GM23338 (cell line): ENCODE measurements around the gene USP30. TPM values are rescaled to one million over a fixed set of nuclear protein-coding genes. Genes with fewer than 3 reads are reported as not detected.

ENCODE experiments used
- ATAC-seq: fragments of 200-7000 bp; cut with Tn5 transposase; 3 replicates; pipeline ENCODE4 v1.9.1; 2020
- DNase-seq: peaks from one replicate; pipeline ENCODE4 v3.0.0-alpha.2; 2015; ENCODE audit warnings: low spot score
- H2AFZ ChIP-seq: fragments of 200-600 bp; sonication (generic); 2 replicates; pipeline ENCODE4 v1.8.0; 2016; ENCODE audit warnings: antibody characterized with exemption, mild to moderate bottlenecking, moderate library complexity
- H3F3A ChIP-seq: fragments of 200-600 bp; sonication (generic); replicated peaks from 2 replicates; pipeline ENCODE4 v1.8.0; 2017; ENCODE audit warnings: antibody characterized with exemption, mixed run types, low read depth
- H3K27ac ChIP-seq: fragments of 200-600 bp; sonication (generic); 2 replicates; pipeline ENCODE4 v1.6.1; 2016; ENCODE audit warnings: low read depth
- H3K27me3 ChIP-seq: fragments of 200-600 bp; sonication (generic); 2 replicates; pipeline ENCODE4 v1.8.0; 2016; ENCODE audit warnings: mild to moderate bottlenecking, mixed run types, moderate library complexity; ENCODE audit not compliant: insufficient read depth
- H3K36me3 ChIP-seq: fragments of 200-600 bp; sonication (generic); 2 replicates; pipeline ENCODE4 v1.8.0; 2016; ENCODE audit warnings: mild to moderate bottlenecking; ENCODE audit not compliant: insufficient read depth
- H3K4me1 ChIP-seq: fragments of 200-600 bp; sonication (generic); 2 replicates; pipeline ENCODE4 v1.8.0; 2016; ENCODE audit warnings: mild to moderate bottlenecking, moderate library complexity; ENCODE audit not compliant: insufficient read depth
- H3K4me2 ChIP-seq: fragments of 200-600 bp; sonication (generic); 2 replicates; pipeline ENCODE4 v1.7.1; 2017; ENCODE audit warnings: mixed run types
- H3K4me3 ChIP-seq: fragments of 200-600 bp; sonication (generic); 2 replicates; pipeline ENCODE4 v1.6.1; 2016; ENCODE audit warnings: mixed run types
- H3K79me2 ChIP-seq: fragments of 200-600 bp; sonication (generic); replicated peaks from 2 replicates; pipeline ENCODE4 v1.8.0; 2017; ENCODE audit warnings: mild to moderate bottlenecking; ENCODE audit not compliant: insufficient read depth
- H3K9me2 ChIP-seq: fragments of 200-600 bp; sonication (generic); 2 replicates; pipeline ENCODE4 v1.8.0; 2017; ENCODE audit not compliant: insufficient read depth
- H4K20me1 ChIP-seq: fragments of 200-600 bp; sonication (generic); replicated peaks from 2 replicates; pipeline ENCODE4 v1.8.0; 2017; ENCODE audit warnings: mild to moderate bottlenecking; ENCODE audit not compliant: insufficient read depth
- H3K27ac Mint-ChIP-seq: 2 replicates; pipeline ENCODE4 v1.8.0; 2020; ENCODE audit warnings: inconsistent platforms, mild to moderate bottlenecking, moderate library complexity, mixed read lengths
- H3K27me3 Mint-ChIP-seq: 3 replicates; pipeline ENCODE4 v1.8.0; 2022; ENCODE audit warnings: low read depth, mild to moderate bottlenecking, moderate library complexity, mixed read lengths, inconsistent platforms; ENCODE audit not compliant: insufficient read depth, poor library complexity
- H3K36me3 Mint-ChIP-seq: 3 replicates; pipeline ENCODE4 v1.8.0; 2021; ENCODE audit warnings: low read depth, mild to moderate bottlenecking, inconsistent platforms, moderate library complexity, mixed read lengths
- H3K4me1 Mint-ChIP-seq: 3 replicates; pipeline ENCODE4 v1.8.0; 2020; ENCODE audit warnings: mild to moderate bottlenecking, inconsistent platforms, mixed read lengths
- H3K4me3 Mint-ChIP-seq: 3 replicates; pipeline ENCODE4 v1.8.0; 2021; ENCODE audit warnings: moderate library complexity, mild to moderate bottlenecking, inconsistent platforms, mixed read lengths
- H3K9me3 Mint-ChIP-seq: 3 replicates; pipeline ENCODE4 v1.8.0; 2020; ENCODE audit warnings: moderate library complexity, mild to moderate bottlenecking, inconsistent platforms, mixed read lengths
- CREB1 ChIP-seq: fragments of 250-450 bp; sonication (Bioruptor Pico); IDR thresholded peaks from 2 replicates; pipeline ENCODE4 v1.5.0; 2020; ENCODE audit warnings: low read depth, mild to moderate bottlenecking, moderate library complexity
- ETS1 ChIP-seq: IDR thresholded peaks from 2 replicates; pipeline ENCODE4 v1.6.1; 2016; ENCODE audit warnings: antibody characterized with exemption
- EZH2 ChIP-seq: fragments of 200-600 bp; sonication (generic); IDR thresholded peaks from one replicate; pipeline ENCODE4 v1.8.0; 2017; ENCODE audit warnings: antibody characterized with exemption, mild to moderate bottlenecking, low read depth; ENCODE audit not compliant: unreplicated experiment
- EZH2phosphoT487 ChIP-seq: fragments of 200-600 bp; sonication (generic); IDR thresholded peaks from one replicate; pipeline ENCODE4 v1.8.1; 2018; ENCODE audit warnings: antibody characterized with exemption; ENCODE audit not compliant: unreplicated experiment
- JUNB ChIP-seq: IDR thresholded peaks from one replicate; pipeline ENCODE4 v1.6.1; 2016; ENCODE audit warnings: antibody characterized with exemption; ENCODE audit not compliant: unreplicated experiment
- POLR2AphosphoS5 ChIP-seq: IDR thresholded peaks from 2 replicates; pipeline ENCODE4 v1.6.1; 2016; ENCODE audit warnings: antibody characterized with exemption, low read depth
- REST ChIP-seq: IDR thresholded peaks from one replicate; pipeline ENCODE4 v1.6.1; 2018; ENCODE audit warnings: antibody characterized with exemption; ENCODE audit not compliant: unreplicated experiment
- STAT1 ChIP-seq: IDR thresholded peaks from one replicate; pipeline ENCODE4 v1.6.1; 2016; ENCODE audit warnings: antibody characterized with exemption; ENCODE audit not compliant: unreplicated experiment
- ZNF114 ChIP-seq: fragments of 250-450 bp; sonication (Bioruptor Pico); IDR thresholded peaks from 2 replicates; pipeline ENCODE4 v1.5.0; 2020; ENCODE audit warnings: mild to moderate bottlenecking, moderate library complexity
- ZNF331 ChIP-seq: fragments of 250-450 bp; sonication (Bioruptor Pico); IDR thresholded peaks from 2 replicates; pipeline ENCODE4 v1.5.0; 2020; ENCODE audit warnings: low read depth, mild to moderate bottlenecking, moderate library complexity
- ZNF462 ChIP-seq: fragments of 250-450 bp; sonication (Bioruptor Pico); IDR thresholded peaks from 2 replicates; pipeline ENCODE4 v1.5.0; 2020; ENCODE audit warnings: mild to moderate bottlenecking, moderate library complexity
- polyA plus RNA-seq: library from polyadenylated mRNA; unstranded; fragments of >200 nt; fragmentation: Nextera tagmentation; extraction: Ambion mirVana; gene quantifications from 2 replicates; pipeline ENCODE4 v1.2.1, GENCODE V29; 2016
- total RNA-seq: library from RNA; depleted of rRNA; stranded (reverse); fragments of >200 nt; shearing (Covaris generic); gene quantifications from 2 replicates; pipeline ENCODE4 v1.2.3, GENCODE V29; 2014

USP30 gene
- total and polyA plus RNA-seq, 2 experiments from 2014 or later, result 2.9 to 6.1 TPM

GRCh38 chr12:109089683-109090082 is 37.3 kb downstream of the USP30 start:
- Histone ChIP-seq H3K27me3 (peaks cover 6% of the 10 kb centered on the region), H3K4me1 (0 out of 2 replicates have a peak, but pooled peaks cover 8% of the 10 kb centered on the region)

GRCh38 chr12:109092497-109093021 is 40.2 kb downstream of the USP30 start:
- Histone ChIP-seq H3K27me3 (peaks cover 6% of the 10 kb centered on the region), H2AFZ (peak overlapping the region; percentile 99), H3K79me2 (peaks cover 9% of the 10 kb centered on the region; the same call in 1 of the 2 replicates), H3K27ac (no peak overlapping the region), H3K4me3 (peak overlapping the region; percentile 52), H3F3A (no peaks in the 10 kb centered on the region), H3K36me3 (0 out of 2 replicates have a peak, but pooled peaks cover 7% of the 10 kb centered on the region), H3K4me2 (peak overlapping the region; percentile 76), H3K4me1 (0 out of 2 replicates have a peak, but pooled peaks cover 8% of the 10 kb centered on the region), H4K20me1 (no peaks in the 10 kb centered on the region), H3K9me2 (peaks cover 2% of the 10 kb centered on the region; the same call in 1 of the 2 replicates)
- no peak overlapping the region for H3K27ac Mint-ChIP-seq
- H3K9me3 Mint-ChIP-seq, result no peaks in the 10 kb centered on the region
- ATAC-seq, result no peak
- no peak for DNase-seq
- peaks cover 15% of the 10 kb centered on the region for H3K27me3 Mint-ChIP-seq
- H3K4me3 Mint-ChIP-seq, result peak overlapping the region; percentile 73
- H3K36me3 Mint-ChIP-seq, result peaks cover 45% of the 10 kb centered on the region
- H3K4me1 Mint-ChIP-seq, result peaks cover 10% of the 10 kb centered on the region
- TF ChIP-seq POLR2AphosphoS5, result no peak
- TF ChIP-seq EZH2phosphoT487, result no peak
- TF ChIP-seq CREB1 (CRISPR knock-in tag), result no peak
- no peak for TF ChIP-seq STAT1
- no peak for TF ChIP-seq ZNF462
- TF ChIP-seq ZNF114 (CRISPR knock-in tag), result no peak
- no peak for TF ChIP-seq JUNB
- no peak for TF ChIP-seq ZNF331 (CRISPR knock-in tag)
- no peak for TF ChIP-seq ETS1
- TF ChIP-seq REST, result no peak
- TF ChIP-seq EZH2, result no peak

More at GRCh38 chr12:109089683-109090082, 37.3 kb downstream of the USP30 start:
- H3K36me3 Mint-ChIP-seq, result peaks cover 48% of the 10 kb centered on the region
- Histone ChIP-seq H2AFZ (no peak overlapping the region), H3K9me2 (peaks cover 2% of the 10 kb centered on the region; the same call in 1 of the 2 replicates), H3K4me3 (no peak overlapping the region), H3F3A (no peaks in the 10 kb centered on the region), H3K27ac (no peak overlapping the region), H4K20me1 (no peaks in the 10 kb centered on the region), H3K4me2 (no peak overlapping the region), H3K36me3 (0 out of 2 replicates have a peak, but pooled peaks cover 8% of the 10 kb centered on the region), H3K79me2 (peaks cover 9% of the 10 kb centered on the region; the same call in 1 of the 2 replicates)
- H3K9me3 Mint-ChIP-seq, result no peaks in the 10 kb centered on the region
- TF ChIP-seq STAT1, result no peak
- peaks cover 11% of the 10 kb centered on the region for H3K27me3 Mint-ChIP-seq
- no peak overlapping the region for H3K4me3 Mint-ChIP-seq
- H3K4me1 Mint-ChIP-seq, result peaks cover 10% of the 10 kb centered on the region
- H3K27ac Mint-ChIP-seq, result no peak overlapping the region
- no peak for DNase-seq
- ATAC-seq, result no peak
